ENCODE results near the gene PRKN. TPM values are rescaled to one million over a fixed set of nuclear protein-coding genes. Genes with fewer than 3 reads are reported as not detected.

PRKN gene
- total and polyA plus RNA-seq, 2 donors = 3.5 to 6.5 TPM

DNA sequence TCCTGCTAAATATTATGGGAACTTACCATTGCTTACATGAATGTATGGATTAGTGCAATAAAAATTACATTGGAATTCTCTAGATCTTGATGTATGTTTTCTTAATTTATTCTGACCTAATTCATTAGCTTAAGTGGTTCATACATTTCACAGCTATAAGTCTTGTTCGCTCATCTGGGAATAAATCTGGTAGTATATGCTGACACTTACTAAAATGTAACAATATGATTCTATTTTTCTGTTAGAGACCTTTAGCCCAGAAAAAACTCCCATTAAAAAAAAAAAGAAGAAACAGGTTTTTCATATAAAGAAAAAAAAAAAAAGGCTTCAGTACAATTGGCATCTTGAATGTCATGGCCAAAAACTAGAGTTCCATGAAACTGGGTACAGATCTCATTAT lies 1059.6 kb downstream of the PRKN start:
- 95% methylated on average over 1 of the region's 1 CpG for WGBS
- no peak overlapping the region for H3K4me3 ChIP-seq (ENCODE audit: low read depth, low read length)
- no peak for DNase-seq (ENCODE audit: extremely low spot score)
- no peaks in the 10 kb centered on the region for H3K36me3 ChIP-seq (ENCODE audit: insufficient read depth)
- no peak overlapping the region for H3K27ac ChIP-seq (ENCODE audit: low read depth)
- H3K4me1 ChIP-seq (ENCODE audit: insufficient read depth) = no peaks in the 10 kb centered on the region

- no peak for DNase-seq (ENCODE audit: extremely low spot score)
- Histone ChIP-seq H3K27ac (ENCODE audit: low read depth) (no peak overlapping the region), H3K36me3 (ENCODE audit: insufficient read depth) (no peaks in the 10 kb centered on the region), H3K4me3 (ENCODE audit: low read depth, low read length) (no peak overlapping the region), H3K4me1 (ENCODE audit: insufficient read depth) (no peaks in the 10 kb centered on the region)
- 94% methylated on average over 8 of the region's 8 CpGs for WGBS
Measured at GRCh38 chr6:161663682-161664081, 1063.9 kb downstream of the PRKN start.

DNA sequence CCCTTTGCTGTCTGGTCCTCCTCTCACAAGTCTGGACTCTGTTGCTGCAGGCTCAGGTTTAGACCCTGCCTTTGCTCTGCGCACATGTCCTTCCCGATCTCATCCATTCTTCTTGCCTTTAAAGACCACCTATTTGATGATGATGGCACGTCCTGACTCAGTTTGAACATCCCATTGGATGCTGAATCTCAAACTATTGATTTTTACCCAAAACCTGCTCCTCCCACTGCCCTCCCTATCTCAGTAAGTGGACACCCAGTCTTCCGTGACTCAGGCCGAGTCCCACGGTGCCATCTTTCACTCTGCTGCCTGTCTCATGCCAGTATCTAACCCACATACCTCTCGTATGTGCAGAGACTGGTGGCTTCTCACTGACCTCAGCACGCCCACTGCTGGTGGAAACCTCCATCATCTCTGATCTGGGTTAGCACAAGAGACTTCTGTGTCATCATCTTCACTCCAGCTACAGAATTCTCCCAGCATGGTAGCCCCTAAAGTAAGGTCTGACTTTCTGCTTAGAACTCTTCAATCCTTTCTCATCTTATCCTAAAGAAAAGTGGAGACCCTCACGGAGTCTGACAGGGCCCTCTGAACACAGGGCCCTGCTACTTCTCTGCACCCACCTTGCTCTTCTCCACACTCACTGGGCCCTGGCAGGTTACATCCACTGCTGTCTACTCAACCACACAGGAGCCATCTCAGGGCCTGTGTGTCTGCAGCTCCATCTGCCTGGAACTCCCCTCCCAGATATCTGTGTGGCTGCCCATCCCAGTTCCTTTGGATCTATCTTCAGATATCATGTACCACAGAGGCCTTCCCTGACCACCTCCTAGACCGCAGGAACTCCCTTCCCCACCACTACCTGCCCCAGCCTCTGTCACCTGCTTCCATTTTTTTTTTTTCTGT lies 1066.6 kb downstream of the PRKN start:
- H3K4me3 ChIP-seq (ENCODE audit: low read depth, low read length) = no peak overlapping the region
- H3K4me1 ChIP-seq (ENCODE audit: insufficient read depth) = no peaks in the 10 kb centered on the region
- DNase-seq (ENCODE audit: extremely low spot score) = no peak
- no peak overlapping the region for H3K27ac ChIP-seq (ENCODE audit: low read depth)
- WGBS = 94% methylated on average over 10 of the region's 10 CpGs
- no peaks in the 10 kb centered on the region for H3K36me3 ChIP-seq (ENCODE audit: insufficient read depth)

DNA sequence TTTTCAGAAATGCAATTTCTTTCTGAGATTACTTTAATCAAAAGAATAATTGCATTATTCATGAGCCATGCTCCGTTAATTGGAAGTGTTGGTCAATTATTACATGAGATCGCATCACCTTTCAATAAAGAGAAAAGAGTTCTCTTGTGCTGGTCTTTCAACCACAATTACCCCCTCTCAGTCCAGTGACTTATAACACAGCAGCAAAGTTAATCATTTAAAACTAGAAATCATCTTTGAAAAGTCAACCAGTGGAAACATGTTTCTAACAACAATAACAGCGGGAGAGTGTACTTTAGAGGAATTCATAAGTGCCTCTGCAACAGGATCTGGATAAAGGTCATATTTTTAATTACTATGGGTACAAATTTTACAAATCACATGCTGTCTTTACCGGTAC lies 1069.4 kb downstream of the PRKN start:
- H3K4me3 ChIP-seq (ENCODE audit: low read depth, low read length) = no peak overlapping the region
- WGBS = 81% methylated on average over 4 of the region's 4 CpGs
- no peak for DNase-seq (ENCODE audit: extremely low spot score)
- no peaks in the 10 kb centered on the region for H3K36me3 ChIP-seq (ENCODE audit: insufficient read depth)
- H3K27ac ChIP-seq (ENCODE audit: low read depth) = no peak overlapping the region
- no peaks in the 10 kb centered on the region for H3K4me1 ChIP-seq (ENCODE audit: insufficient read depth)

GRCh38 chr6:161654209-161654608 lies 1073.4 kb downstream of the PRKN start:
- Histone ChIP-seq H3K27ac (ENCODE audit: low read depth) (no peak overlapping the region), H3K4me3 (ENCODE audit: low read depth, low read length) (no peak overlapping the region), H3K36me3 (ENCODE audit: insufficient read depth) (no peaks in the 10 kb centered on the region), H3K4me1 (ENCODE audit: insufficient read depth) (no peaks in the 10 kb centered on the region)
- DNase-seq (ENCODE audit: extremely low spot score) = no peak
- 87% methylated on average over 6 of the region's 6 CpGs for whole genome bisulfite sequencing

- H3K4me1 ChIP-seq (ENCODE audit: insufficient read depth) = no peaks in the 10 kb centered on the region
- H3K4me3 ChIP-seq (ENCODE audit: low read depth, low read length) = no peak overlapping the region
- 96% methylated on average over 1 of the region's 1 CpG for WGBS
- DNase-seq (ENCODE audit: extremely low spot score) = no peak
- H3K27ac ChIP-seq (ENCODE audit: low read depth) = no peak overlapping the region
- H3K36me3 ChIP-seq (ENCODE audit: insufficient read depth) = no peaks in the 10 kb centered on the region
Measured at GRCh38 chr6:161651949-161652348, 1075.6 kb downstream of the PRKN start.

DNA sequence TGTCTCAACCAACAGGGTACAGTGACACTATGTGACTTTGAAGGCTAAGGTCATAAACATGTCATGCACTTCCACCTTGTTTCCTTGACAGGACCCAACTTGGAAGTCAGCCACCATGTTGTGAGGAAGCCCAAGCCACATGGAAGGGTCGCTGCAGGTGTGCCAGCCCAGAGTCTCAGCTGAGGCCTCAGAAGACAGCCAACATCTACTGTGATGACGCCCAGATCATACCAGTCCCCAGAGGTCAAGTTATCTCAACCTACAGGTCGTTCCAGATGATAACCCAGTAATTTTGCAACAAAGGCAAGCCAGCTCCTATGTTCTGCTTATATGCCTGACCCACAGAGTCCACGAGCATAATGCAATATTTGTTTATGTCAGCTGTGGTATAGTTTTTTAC lies 1077.7 kb downstream of the PRKN start:
- no peak overlapping the region for H3K27ac ChIP-seq (ENCODE audit: low read depth)
- no peak for DNase-seq (ENCODE audit: extremely low spot score)
- 60% methylated on average over 4 of the region's 4 CpGs for WGBS

DNA sequence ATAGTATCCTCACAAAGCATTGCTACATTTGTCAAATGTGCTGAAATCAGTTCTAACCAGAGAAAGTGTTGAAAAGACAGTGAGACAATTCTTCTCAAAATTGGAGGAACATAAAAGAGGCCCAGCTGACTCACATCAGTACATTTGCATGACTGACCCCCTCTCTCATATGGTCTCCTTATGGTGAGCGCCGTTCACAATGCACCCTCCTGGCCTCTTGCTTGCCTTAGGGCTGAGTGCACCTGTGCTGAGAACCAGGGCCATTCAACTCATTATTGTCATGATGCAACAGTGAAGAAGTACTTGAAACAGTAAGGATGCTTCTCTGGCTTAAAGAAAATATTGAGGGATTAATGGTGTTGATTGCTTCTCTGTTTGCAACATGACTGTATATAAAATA lies 1078.5 kb downstream of the PRKN start:
- WGBS = 94% methylated on average over 2 of the region's 2 CpGs
- no peak overlapping the region for H3K4me3 ChIP-seq (ENCODE audit: low read depth, low read length)
- no peak for DNase-seq (ENCODE audit: extremely low spot score)
- H3K36me3 ChIP-seq (ENCODE audit: insufficient read depth) = no peaks in the 10 kb centered on the region
- H3K4me1 ChIP-seq (ENCODE audit: insufficient read depth) = no peaks in the 10 kb centered on the region
- H3K27ac ChIP-seq (ENCODE audit: low read depth) = no peak overlapping the region

More for the DNA sequence above, 1077.7 kb downstream of the PRKN start:
- no peaks in the 10 kb centered on the region for H3K4me1 ChIP-seq (ENCODE audit: insufficient read depth)
- H3K4me3 ChIP-seq (ENCODE audit: low read depth, low read length) = no peak overlapping the region
- no peaks in the 10 kb centered on the region for H3K36me3 ChIP-seq (ENCODE audit: insufficient read depth)

DNA sequence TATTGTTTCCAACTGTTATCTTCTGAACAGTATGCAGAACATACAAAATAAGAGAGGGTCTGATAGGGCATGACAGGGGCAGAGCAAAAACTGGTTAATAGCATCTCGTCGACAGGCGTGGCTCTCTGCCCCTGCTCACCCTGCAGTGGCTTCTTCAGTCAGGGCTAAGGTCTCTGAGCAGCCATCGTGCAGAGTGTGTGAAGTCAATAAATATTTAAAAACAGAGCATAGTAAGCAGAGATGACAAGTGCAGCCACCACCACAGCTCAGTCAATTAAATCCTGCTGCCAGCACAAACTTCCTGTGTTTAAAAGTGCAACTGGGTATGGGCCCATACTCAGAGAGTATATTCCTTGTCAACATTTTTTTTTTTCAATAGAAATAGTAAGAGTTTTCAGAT lies 1080.3 kb downstream of the PRKN start:
- H3K4me1 ChIP-seq (ENCODE audit: insufficient read depth) = no peaks in the 10 kb centered on the region
- no peaks in the 10 kb centered on the region for H3K36me3 ChIP-seq (ENCODE audit: insufficient read depth)
- no peak overlapping the region for H3K4me3 ChIP-seq (ENCODE audit: low read depth, low read length)
- DNase-seq (ENCODE audit: extremely low spot score) = no peak
- 59% methylated on average over 4 of the region's 4 CpGs for WGBS
- no peak overlapping the region for H3K27ac ChIP-seq (ENCODE audit: low read depth)

- WGBS = 78% methylated on average over 7 of the region's 7 CpGs
- H3K4me3 ChIP-seq (ENCODE audit: low read depth, low read length) = no peak overlapping the region
- H3K4me1 ChIP-seq (ENCODE audit: insufficient read depth) = no peaks in the 10 kb centered on the region
- no peaks in the 10 kb centered on the region for H3K36me3 ChIP-seq (ENCODE audit: insufficient read depth)
- H3K27ac ChIP-seq (ENCODE audit: low read depth) = no peak overlapping the region
- DNase-seq (ENCODE audit: extremely low spot score) = no peak
Measured at GRCh38 chr6:161644521-161644920, 1083.0 kb downstream of the PRKN start.

DNA sequence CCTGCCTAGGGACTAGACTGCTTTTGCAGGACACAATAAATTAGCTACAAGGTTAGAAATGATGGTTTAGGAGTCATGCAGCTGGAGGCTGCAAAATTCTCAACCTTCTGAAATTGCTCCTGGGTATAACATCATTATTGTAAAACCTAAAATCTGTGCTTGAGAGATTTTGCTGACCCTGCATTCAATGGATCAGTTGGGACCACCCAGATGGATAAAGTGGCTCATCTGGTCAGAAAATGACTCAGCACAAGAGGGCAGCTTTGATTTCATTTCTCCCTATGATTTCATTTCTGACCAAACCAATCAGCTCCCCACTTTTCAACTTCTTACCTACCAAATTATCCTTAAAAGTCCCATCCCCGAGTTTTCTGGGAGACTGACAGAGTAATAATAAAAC lies 1086.4 kb downstream of the PRKN start:
- Histone ChIP-seq H3K4me3 (ENCODE audit: low read depth, low read length) (no peak overlapping the region), H3K36me3 (ENCODE audit: insufficient read depth) (no peaks in the 10 kb centered on the region), H3K4me1 (ENCODE audit: insufficient read depth) (no peaks in the 10 kb centered on the region), H3K27ac (ENCODE audit: low read depth) (no peak overlapping the region)
- no peak for DNase-seq (ENCODE audit: extremely low spot score)
- WGBS = 74% methylated on average over 1 of the region's 1 CpG

GRCh38 chr6:161639772-161640171 lies 1087.8 kb downstream of the PRKN start:
- Histone ChIP-seq H3K4me3 (ENCODE audit: low read depth, low read length) (no peak overlapping the region), H3K27ac (ENCODE audit: low read depth) (no peak overlapping the region), H3K4me1 (ENCODE audit: insufficient read depth) (no peaks in the 10 kb centered on the region), H3K36me3 (ENCODE audit: insufficient read depth) (no peaks in the 10 kb centered on the region)
- DNase-seq (ENCODE audit: extremely low spot score) = no peak
- WGBS = 78% methylated on average over 2 of the region's 2 CpGs

DNA sequence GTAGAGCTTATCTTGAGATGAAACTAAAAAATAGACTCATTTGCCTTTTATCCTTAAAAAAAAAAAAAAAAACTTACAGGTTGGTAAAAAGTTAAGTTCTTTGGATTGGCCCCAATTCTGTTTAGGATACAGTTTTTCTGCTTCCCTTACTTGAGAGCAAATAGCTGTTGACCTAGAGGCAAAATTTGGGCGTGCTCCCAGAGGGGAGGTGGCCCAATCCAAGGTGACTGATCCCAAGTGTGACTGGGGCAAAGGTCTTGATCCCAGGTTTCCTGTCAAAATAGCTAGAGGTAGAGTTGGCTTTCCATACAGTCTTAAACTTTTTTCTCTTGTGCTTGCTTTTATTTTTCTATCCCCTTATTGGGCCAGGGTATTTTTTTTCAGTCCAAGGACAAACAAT lies 1089.9 kb downstream of the PRKN start:
- DNase-seq (ENCODE audit: extremely low spot score) = no peak
- no peak overlapping the region for H3K27ac ChIP-seq (ENCODE audit: low read depth)
- H3K36me3 ChIP-seq (ENCODE audit: insufficient read depth) = no peaks in the 10 kb centered on the region
- H3K4me3 ChIP-seq (ENCODE audit: low read depth, low read length) = no peak overlapping the region
- WGBS = 90% methylated on average over 1 of the region's 1 CpG
- H3K4me1 ChIP-seq (ENCODE audit: insufficient read depth) = no peaks in the 10 kb centered on the region

- no peaks in the 10 kb centered on the region for H3K4me1 ChIP-seq (ENCODE audit: insufficient read depth)
- WGBS = 73% methylated on average over 6 of the region's 6 CpGs
- H3K4me3 ChIP-seq (ENCODE audit: low read depth, low read length) = no peak overlapping the region
- no peak for DNase-seq (ENCODE audit: extremely low spot score)
- H3K27ac ChIP-seq (ENCODE audit: low read depth) = no peak overlapping the region
- no peaks in the 10 kb centered on the region for H3K36me3 ChIP-seq (ENCODE audit: insufficient read depth)
Measured at GRCh38 chr6:161636882-161637430, 1090.6 kb downstream of the PRKN start.
